Activated CD4-positive, alpha-beta memory T cell treated with anti-CD3 and anti-CD28 coated beads for 36 hours (primary cell): Measurements from ENCODE around the gene SLC45A2. TPM values are rescaled to one million over a fixed set of nuclear protein-coding genes. Genes with fewer than 3 reads are reported as not detected.
"Not testable (repeated sequence)": the region's sequence is repeated elsewhere in the genome, so short reads cannot be mapped to it uniquely, and the experiment has no call there.

Source experiments
- CTCF ChIA-PET: fragments of 350-600 bp; sonication (Branson Sonifier 250); formaldehyde crosslinking; loops from one replicate; lab custom pipeline; 2021; ENCODE audit warnings: antibody characterized with exemption, inconsistent platforms; lab: Charles Lee
- POLR2A ChIA-PET: fragments of 350-600 bp; sonication (Branson Sonifier 250); formaldehyde crosslinking; loops from one replicate; lab custom pipeline; 2021; ENCODE audit warnings: antibody characterized with exemption; lab: Charles Lee
- DNase-seq: peaks from one replicate; pipeline ENCODE4 v3.0.0-alpha.2; 2020
- H3K27ac Mint-ChIP-seq: one replicate; pipeline ENCODE4 v1.8.0; 2021; ENCODE audit warnings: mixed read lengths
- H3K27me3 Mint-ChIP-seq: one replicate; pipeline ENCODE4 v1.8.0; 2021; ENCODE audit warnings: mixed read lengths
- H3K36me3 Mint-ChIP-seq: one replicate; pipeline ENCODE4 v1.8.0; 2021; ENCODE audit warnings: mixed read lengths
- H3K4me1 Mint-ChIP-seq: one replicate; pipeline ENCODE4 v1.8.0; 2021; ENCODE audit warnings: low read depth, mixed read lengths
- H3K4me3 Mint-ChIP-seq: one replicate; pipeline ENCODE4 v1.8.0; 2021; ENCODE audit warnings: mild to moderate bottlenecking, mixed read lengths
- H3K9me3 Mint-ChIP-seq: one replicate; pipeline ENCODE4 v1.8.0; 2021; ENCODE audit warnings: mixed read lengths
- intact Hi-C: fragments of 100-400 bp; cut with micrococcal nuclease; formaldehyde crosslinking; loops from one replicate; pipeline ENCODE4 v1.15.1; 2023
- total RNA-seq, 2 experiments: library from RNA; stranded (reverse); gene quantifications; one replicate each; pipeline ENCODE4 v1.2.3, GENCODE V29; 2021

SLC45A2 gene
- not detected for total RNA-seq

GRCh38 chr5:33984671-33985124 lies at the start of gene SLC45A2:
TSS of gene SLC45A2 (minus strand) at chr5:33984693. CDS start at chr5:33984583, 110 bp downstream.
- no peaks in the 10 kb centered on the region for H3K9me3 Mint-ChIP-seq
- H3K36me3 Mint-ChIP-seq = peaks cover 21% of the 10 kb centered on the region
- no peak within 1 kb of the TSS for H3K4me3 Mint-ChIP-seq
- H3K27me3 Mint-ChIP-seq = no peaks in the 10 kb centered on the region
- no peaks in the 10 kb centered on the region for H3K4me1 Mint-ChIP-seq
- DNase-seq = no peak
- POLR2A ChIA-PET = no interaction called here
- H3K27ac Mint-ChIP-seq = no peak within 1 kb of the TSS
- intact Hi-C loops = no loop called here
- CTCF ChIA-PET = no interaction called here

- H3K27ac Mint-ChIP-seq = no peak overlapping the region
- ChIA-PET CTCF (no interaction called here), POLR2A (no interaction called here)
- no peak overlapping the region for H3K4me3 Mint-ChIP-seq
- H3K27me3 Mint-ChIP-seq = no peaks in the 10 kb centered on the region
- no peaks in the 10 kb centered on the region for H3K4me1 Mint-ChIP-seq
- peaks cover 14% of the 10 kb centered on the region for H3K36me3 Mint-ChIP-seq
- intact Hi-C loops = no loop called here
- no peaks in the 10 kb centered on the region for H3K9me3 Mint-ChIP-seq
- DNase-seq = no peak
Observed at GRCh38 chr5:34031966-34032365, 47.5 kb upstream of the SLC45A2 start.

- Mint-ChIP-seq H3K27ac (no peak overlapping the region), H3K27me3 (no peaks in the 10 kb centered on the region), H3K36me3 (peaks cover 14% of the 10 kb centered on the region), H3K4me1 (no peaks in the 10 kb centered on the region), H3K9me3 (no peaks in the 10 kb centered on the region), H3K4me3 (no peak overlapping the region)
- ChIA-PET CTCF (no interaction called here), POLR2A (no interaction called here)
- no peak for DNase-seq
- intact Hi-C loops = no loop called here
Observed at GRCh38 chr5:34031117-34031516, 46.6 kb upstream of the SLC45A2 start.

GRCh38 chr5:34030585-34030984 lies 46.1 kb upstream of the SLC45A2 start:
- H3K27me3 Mint-ChIP-seq, H3K9me3 Mint-ChIP-seq, CTCF ChIA-PET, H3K4me3 Mint-ChIP-seq, POLR2A ChIA-PET, intact Hi-C loops, H3K27ac Mint-ChIP-seq, DNase-seq, H3K4me1 Mint-ChIP-seq: not testable (repeated sequence)
- peaks cover 11% of the 10 kb centered on the region for H3K36me3 Mint-ChIP-seq

- H3K9me3 Mint-ChIP-seq = no peaks in the 10 kb centered on the region
Observed at GRCh38 chr5:34030048-34030447, 45.6 kb upstream of the SLC45A2 start.

GRCh38 chr5:34028349-34028748 lies 43.9 kb upstream of the SLC45A2 start:
- Mint-ChIP-seq H3K27ac (no peak overlapping the region), H3K36me3 (peaks cover 4% of the 10 kb centered on the region), H3K9me3 (no peaks in the 10 kb centered on the region), H3K4me3 (no peak overlapping the region), H3K27me3 (no peaks in the 10 kb centered on the region), H3K4me1 (no peaks in the 10 kb centered on the region)
- intact Hi-C loops = loop anchor here (10.0 kb wide), 1 partner anchor 174 kb away; no protein-coding TSS in a partner anchor
- CTCF ChIA-PET = no interaction called here
- no peak for DNase-seq
- POLR2A ChIA-PET = no interaction called here

More at GRCh38 chr5:34030048-34030447, 45.6 kb upstream of the SLC45A2 start:
- ChIA-PET CTCF (no interaction called here), POLR2A (no interaction called here)
- Mint-ChIP-seq H3K27me3 (no peaks in the 10 kb centered on the region), H3K4me3 (no peak overlapping the region), H3K4me1 (no peaks in the 10 kb centered on the region), H3K36me3 (peaks cover 8% of the 10 kb centered on the region), H3K27ac (no peak overlapping the region)
- DNase-seq = no peak
- intact Hi-C loops = no loop called here

- no peak overlapping the region for H3K4me3 Mint-ChIP-seq
- ChIA-PET CTCF (no interaction called here), POLR2A (no interaction called here)
- no peaks in the 10 kb centered on the region for H3K9me3 Mint-ChIP-seq
- H3K27ac Mint-ChIP-seq = no peak overlapping the region
- no peak for DNase-seq
- H3K36me3 Mint-ChIP-seq = peaks cover 3% of the 10 kb centered on the region
- H3K27me3 Mint-ChIP-seq = no peaks in the 10 kb centered on the region
- intact Hi-C loops = loop anchor here (10.0 kb wide), 1 partner anchor 171 kb away; no protein-coding TSS in a partner anchor
- peaks cover 17% of the 10 kb centered on the region for H3K4me1 Mint-ChIP-seq
Observed at GRCh38 chr5:34026089-34026761, 41.7 kb upstream of the SLC45A2 start.

GRCh38 chr5:34022121-34022705 lies 37.7 kb upstream of the SLC45A2 start:
- Mint-ChIP-seq H3K36me3 (peaks cover 11% of the 10 kb centered on the region), H3K9me3 (no peaks in the 10 kb centered on the region), H3K4me3 (no peak overlapping the region), H3K4me1 (peaks cover 23% of the 10 kb centered on the region), H3K27me3 (no peaks in the 10 kb centered on the region), H3K27ac (peak overlapping the region; percentile 74)
- CTCF ChIA-PET = interaction anchor here (1.0 to 2.4 kb wide), 3 partner anchors 11 to 25 kb away, joined by 3 to 9 read pairs (median 4); partner anchors contain the start of gene AMACR
- intact Hi-C loops = loop anchor here (1.0 to 10.0 kb wide), 3 partner anchors 14 to 167 kb away; partner anchors contain the start of gene AMACR
- DNase-seq = peak; percentile 74
- POLR2A ChIA-PET = interaction anchor here (1.0 kb wide), 2 partner anchors 15 to 135 kb away, joined by 3 to 5 read pairs; partner anchors contain the start of gene AMACR

GRCh38 chr5:34021334-34021733 lies 36.8 kb upstream of the SLC45A2 start:
- no peaks in the 10 kb centered on the region for H3K27me3 Mint-ChIP-seq

GRCh38 chr5:34020726-34021125 lies 36.2 kb upstream of the SLC45A2 start:
- H3K4me1 Mint-ChIP-seq = peaks cover 25% of the 10 kb centered on the region
- no peak overlapping the region for H3K27ac Mint-ChIP-seq
- DNase-seq = no peak
- H3K9me3 Mint-ChIP-seq = no peaks in the 10 kb centered on the region
- no peak overlapping the region for H3K4me3 Mint-ChIP-seq
- no peaks in the 10 kb centered on the region for H3K27me3 Mint-ChIP-seq
- peaks cover 11% of the 10 kb centered on the region for H3K36me3 Mint-ChIP-seq
- ChIA-PET CTCF (no interaction called here), POLR2A (interaction anchor here (0.9 kb wide), 1 partner anchor 13 kb away, joined by 4 read pairs; the partner anchor contains the start of gene AMACR)
- intact Hi-C loops = loop anchor here (10.0 kb wide), 1 partner anchor 166 kb away; no protein-coding TSS in a partner anchor

More at GRCh38 chr5:34021334-34021733, 36.8 kb upstream of the SLC45A2 start:
- Mint-ChIP-seq H3K9me3 (no peaks in the 10 kb centered on the region), H3K27ac (peak overlapping the region; percentile 74), H3K36me3 (peaks cover 11% of the 10 kb centered on the region), H3K4me3 (no peak overlapping the region), H3K4me1 (peaks cover 23% of the 10 kb centered on the region)
- no peak for DNase-seq
- ChIA-PET POLR2A (interaction anchor here (0.9 to 1.0 kb wide), 2 partner anchors 13 to 136 kb away, joined by 3 to 4 read pairs; partner anchors contain the start of gene AMACR), CTCF (interaction anchor here (2.4 kb wide), 1 partner anchor 24 kb away, joined by 9 read pairs; no protein-coding TSS in a partner anchor)
- intact Hi-C loops = loop anchor here (10.0 kb wide), 1 partner anchor 167 kb away; no protein-coding TSS in a partner anchor

- no peak overlapping the region for H3K27ac Mint-ChIP-seq
- H3K9me3 Mint-ChIP-seq = peaks cover 6% of the 10 kb centered on the region
- CTCF ChIA-PET = interaction anchor here (2.2 kb wide), 1 partner anchor 21 kb away, joined by 5 read pairs; no protein-coding TSS in a partner anchor
- intact Hi-C loops = no loop called here
- H3K36me3 Mint-ChIP-seq = peaks cover 8% of the 10 kb centered on the region
- no peak for DNase-seq
- POLR2A ChIA-PET = no interaction called here
- H3K4me1 Mint-ChIP-seq = peaks cover 29% of the 10 kb centered on the region
- no peak overlapping the region for H3K4me3 Mint-ChIP-seq
- no peaks in the 10 kb centered on the region for H3K27me3 Mint-ChIP-seq
Observed at GRCh38 chr5:34017254-34017653, 32.8 kb upstream of the SLC45A2 start.

- Mint-ChIP-seq H3K4me1 (peaks cover 24% of the 10 kb centered on the region), H3K27ac (no peak overlapping the region), H3K9me3 (peaks cover 6% of the 10 kb centered on the region), H3K4me3 (no peak overlapping the region), H3K36me3 (peaks cover 8% of the 10 kb centered on the region), H3K27me3 (no peaks in the 10 kb centered on the region)
- ChIA-PET CTCF (interaction anchor here (2.2 kb wide), 1 partner anchor 20 kb away, joined by 5 read pairs; no protein-coding TSS in a partner anchor), POLR2A (no interaction called here)
- DNase-seq = no peak
- intact Hi-C loops = no loop called here
Observed at GRCh38 chr5:34016750-34017149, 32.3 kb upstream of the SLC45A2 start.
